SK-N-SH (cell line): ENCODE results near the gene RMDN2.
A peak's percentile ranks its signal among the peaks of the same experiment; 100 is the strongest.

Experiments used
- FOXJ3 ChIP-seq: sonication (generic); formaldehyde crosslinking; IDR thresholded peaks from 2 replicates; pipeline ENCODE4 v1.5.1; 2020; ENCODE audit warnings: mild to moderate bottlenecking, missing genetic modification reagents
- FOXM1 ChIP-seq: IDR thresholded peaks from 2 replicates; pipeline ENCODE4 v1.4.0; 2012; ENCODE audit warnings: low read depth, mild to moderate bottlenecking
- JUND ChIP-seq: IDR thresholded peaks from 2 replicates; pipeline ENCODE4 v1.4.0; 2012
- MXI1 ChIP-seq: IDR thresholded peaks from 2 replicates; pipeline ENCODE4 v1.6.1; 2012; ENCODE audit warnings: mild to moderate bottlenecking, low read depth, low read length, improper control_type of control experiment
- POLR2AphosphoS5 ChIP-seq: IDR thresholded peaks from 2 replicates; pipeline ENCODE4 v1.6.1; 2012; ENCODE audit warnings: low read depth, low read length
- RAD21 ChIP-seq: IDR thresholded peaks from 2 replicates; pipeline ENCODE4 v1.6.1; 2012; ENCODE audit warnings: mild to moderate bottlenecking, low read length
- RFX5 ChIP-seq: IDR thresholded peaks from 2 replicates; pipeline ENCODE4 v1.6.1; 2012; ENCODE audit warnings: mild to moderate bottlenecking, improper control_type of control experiment, low read length
- SMC3 ChIP-seq: IDR thresholded peaks from 2 replicates; pipeline ENCODE4 v1.6.1; 2012; ENCODE audit warnings: low read depth, low read length, improper control_type of control experiment
- TAF1 ChIP-seq: IDR thresholded peaks from 2 replicates; pipeline ENCODE4 v1.6.1; 2012; ENCODE audit warnings: low read depth, mild to moderate bottlenecking, low read length, moderate library complexity, borderline replicate concordance
- TEAD4 ChIP-seq: IDR thresholded peaks from 2 replicates; pipeline ENCODE4 v1.4.0; 2012; ENCODE audit warnings: mild to moderate bottlenecking, borderline replicate concordance; ENCODE audit not compliant: insufficient read depth
- TF ChIP-seq, protein P1 (sequence below): fragments of 200-600 bp; sonication (generic); IDR thresholded peaks from 2 replicates; pipeline ENCODE4 v1.6.1; 2017; ENCODE audit warnings: antibody characterized with exemption, mild to moderate bottlenecking, moderate library complexity
- TF ChIP-seq, protein P2 (sequence below): fragments of 150-350 bp; IDR thresholded peaks from 2 replicates; pipeline ENCODE4 v1.6.1; 2017; ENCODE audit warnings: antibody characterized with exemption, low read length, low read depth, borderline replicate concordance
- TF ChIP-seq, protein P3 (sequence below): IDR thresholded peaks from 2 replicates; pipeline ENCODE4 v1.4.0; 2012; ENCODE audit warnings: low read depth

DNA sequence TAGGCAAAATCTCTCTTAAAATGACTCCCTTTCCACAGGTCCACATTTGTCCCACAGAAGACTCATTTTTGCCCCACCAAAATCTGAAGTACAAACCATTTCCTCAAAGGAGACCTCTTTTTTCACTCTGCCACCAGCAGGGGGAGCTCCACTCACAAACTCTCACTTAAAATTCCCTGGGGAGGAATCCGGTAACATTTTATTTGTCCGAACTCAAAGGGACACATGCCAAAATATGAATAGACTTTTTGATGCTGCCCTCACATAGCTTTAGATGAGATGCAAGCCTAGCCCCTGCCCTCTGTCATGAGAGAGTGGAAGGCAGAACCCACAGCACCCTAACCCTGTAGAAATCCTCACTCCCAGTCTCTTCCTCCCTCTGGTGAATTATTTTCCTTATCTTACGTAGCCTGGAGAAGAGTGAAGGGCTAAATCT, 57.1 kb downstream of the RMDN2 start:
- peak; percentile 78 for TF ChIP-seq RAD21
- TF ChIP-seq, protein P1, sequence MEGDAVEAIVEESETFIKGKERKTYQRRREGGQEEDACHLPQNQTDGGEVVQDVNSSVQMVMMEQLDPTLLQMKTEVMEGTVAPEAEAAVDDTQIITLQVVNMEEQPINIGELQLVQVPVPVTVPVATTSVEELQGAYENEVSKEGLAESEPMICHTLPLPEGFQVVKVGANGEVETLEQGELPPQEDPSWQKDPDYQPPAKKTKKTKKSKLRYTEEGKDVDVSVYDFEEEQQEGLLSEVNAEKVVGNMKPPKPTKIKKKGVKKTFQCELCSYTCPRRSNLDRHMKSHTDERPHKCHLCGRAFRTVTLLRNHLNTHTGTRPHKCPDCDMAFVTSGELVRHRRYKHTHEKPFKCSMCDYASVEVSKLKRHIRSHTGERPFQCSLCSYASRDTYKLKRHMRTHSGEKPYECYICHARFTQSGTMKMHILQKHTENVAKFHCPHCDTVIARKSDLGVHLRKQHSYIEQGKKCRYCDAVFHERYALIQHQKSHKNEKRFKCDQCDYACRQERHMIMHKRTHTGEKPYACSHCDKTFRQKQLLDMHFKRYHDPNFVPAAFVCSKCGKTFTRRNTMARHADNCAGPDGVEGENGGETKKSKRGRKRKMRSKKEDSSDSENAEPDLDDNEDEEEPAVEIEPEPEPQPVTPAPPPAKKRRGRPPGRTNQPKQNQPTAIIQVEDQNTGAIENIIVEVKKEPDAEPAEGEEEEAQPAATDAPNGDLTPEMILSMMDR, result peak; percentile 99
- TF ChIP-seq, protein P2, sequence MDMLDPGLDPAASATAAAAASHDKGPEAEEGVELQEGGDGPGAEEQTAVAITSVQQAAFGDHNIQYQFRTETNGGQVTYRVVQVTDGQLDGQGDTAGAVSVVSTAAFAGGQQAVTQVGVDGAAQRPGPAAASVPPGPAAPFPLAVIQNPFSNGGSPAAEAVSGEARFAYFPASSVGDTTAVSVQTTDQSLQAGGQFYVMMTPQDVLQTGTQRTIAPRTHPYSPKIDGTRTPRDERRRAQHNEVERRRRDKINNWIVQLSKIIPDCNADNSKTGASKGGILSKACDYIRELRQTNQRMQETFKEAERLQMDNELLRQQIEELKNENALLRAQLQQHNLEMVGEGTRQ, result no peak
- no peak for TF ChIP-seq TEAD4
- no peak for TF ChIP-seq JUND
- no peak for TF ChIP-seq POLR2AphosphoS5
- TF ChIP-seq MXI1, result no peak
- TF ChIP-seq, protein P3, sequence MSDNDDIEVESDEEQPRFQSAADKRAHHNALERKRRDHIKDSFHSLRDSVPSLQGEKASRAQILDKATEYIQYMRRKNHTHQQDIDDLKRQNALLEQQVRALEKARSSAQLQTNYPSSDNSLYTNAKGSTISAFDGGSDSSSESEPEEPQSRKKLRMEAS, result no peak
- TF ChIP-seq RFX5, result no peak
- no peak for TF ChIP-seq TAF1
- no peak for TF ChIP-seq FOXM1
- no peak for TF ChIP-seq FOXJ3 (CRISPR knock-in tag)
- peak; percentile 65 for TF ChIP-seq SMC3
